HL-60 (cell line): ENCODE measurements around the gene PXDC1.

Experiments
- CTCF ChIP-seq: IDR thresholded peaks from one replicate; pipeline ENCODE4 v1.5.1; 2011; ENCODE audit warnings: low read length, control low read depth, inconsistent platforms; ENCODE audit not compliant: insufficient read depth
- GABPA ChIP-seq: IDR thresholded peaks from 2 replicates; pipeline ENCODE4 v1.6.1; 2012; ENCODE audit warnings: low read depth
- POLR2AphosphoS5 ChIP-seq: IDR thresholded peaks from 2 replicates; pipeline ENCODE4 v1.6.1; 2012; ENCODE audit warnings: low read depth
- REST ChIP-seq: IDR thresholded peaks from 2 replicates; pipeline ENCODE4 v1.6.1; 2012; ENCODE audit warnings: low read depth; ENCODE audit not compliant: insufficient replicate concordance
- SPI1 ChIP-seq: IDR thresholded peaks from 2 replicates; pipeline ENCODE4 v1.6.1; 2012; ENCODE audit warnings: low read depth, mild to moderate bottlenecking, borderline replicate concordance

- TF ChIP-seq CTCF, result no peak
- TF ChIP-seq GABPA, result no peak
- no peak for TF ChIP-seq POLR2AphosphoS5
- no peak for TF ChIP-seq REST
- TF ChIP-seq SPI1, result no peak
These were observed 27.5 kb downstream of the PXDC1 start for GRCh38 chr6:3723966-3724365.
